IMR-90 (cell line): ENCODE measurements around the gene PPA2. TPM values are rescaled to one million over a fixed set of nuclear protein-coding genes. Genes with fewer than 3 reads are reported as not detected.

ENCODE experiments used
- ATAC-seq: fragments of 200-7000 bp; cut with Tn5 transposase; 2 replicates; pipeline ENCODE4 v1.9.1; 2020; ENCODE audit warnings: low read depth, mild to moderate bottlenecking, moderate library complexity
- BruUV-seq: library from RNA; stranded (reverse); fragments of 400-500 nt; replicated peaks from 2 replicates; lab custom pipeline; 2021; lab: Mats Ljungman, UMichigan
- CTCF ChIA-PET: fragments of 300-600 bp; formaldehyde crosslinking; extraction: SDS; loops from one replicate; lab custom pipeline; 2021; ENCODE audit warnings: antibody characterized with exemption; lab: Yijun Ruan, JAX
- POLR2A ChIA-PET: fragments of 300-600 bp; sonication (Branson Sonifier 250); formaldehyde crosslinking; loops from one replicate; lab custom pipeline; 2022; ENCODE audit warnings: antibody characterized with exemption; ENCODE audit not compliant: unreplicated experiment; lab: Charles Lee
- DNase-seq: peaks from one replicate; pipeline ENCODE4 v3.0.0; 2013
- H2AFZ ChIP-seq: replicated peaks from 2 replicates; pipeline ENCODE3; 2013; ENCODE audit warnings: low read length, mild to moderate bottlenecking; ENCODE audit not compliant: poor library complexity
- H2AK5ac ChIP-seq: 2 replicates; pipeline ENCODE4 v1.6.1; 2013; ENCODE audit warnings: low read depth, low read length, inconsistent platforms
- H2AK9ac ChIP-seq: replicated peaks from 2 replicates; pipeline ENCODE3; 2013; ENCODE audit warnings: mild to moderate bottlenecking, low read depth, low read length, moderate library complexity; ENCODE audit not compliant: poor library complexity
- H2BK120ac ChIP-seq: 2 replicates; pipeline ENCODE4 v1.6.1; 2013; ENCODE audit warnings: low read depth, low read length, inconsistent platforms
- H2BK15ac ChIP-seq: 3 replicates; pipeline ENCODE4 v1.6.1; 2013; ENCODE audit warnings: low read depth, low read length, inconsistent platforms
- H2BK20ac ChIP-seq: 2 replicates; pipeline ENCODE4 v1.6.1; 2013; ENCODE audit warnings: low read depth, mild to moderate bottlenecking, inconsistent platforms, low read length, moderate library complexity
- H2BK5ac ChIP-seq: 2 replicates; pipeline ENCODE4 v1.6.1; 2013; ENCODE audit warnings: mild to moderate bottlenecking, low read depth, low read length, inconsistent platforms; ENCODE audit not compliant: poor library complexity, severe bottlenecking
- H3K14ac ChIP-seq: replicated peaks from 2 replicates; pipeline ENCODE4 v1.6.1; 2013; ENCODE audit warnings: low read depth, low read length, inconsistent platforms
- H3K18ac ChIP-seq: 2 replicates; pipeline ENCODE4 v1.6.1; 2013; ENCODE audit warnings: low read depth, low read length, control low read depth
- H3K23ac ChIP-seq: 2 replicates; pipeline ENCODE4 v1.6.1; 2013; ENCODE audit warnings: low read depth, low read length, inconsistent platforms
- H3K27ac ChIP-seq: 2 replicates; pipeline ENCODE4 v1.5.1; 2013; ENCODE audit warnings: mild to moderate bottlenecking, control low read depth, low read length; ENCODE audit not compliant: insufficient read depth
- H3K27me3 ChIP-seq: 2 replicates; pipeline ENCODE4 v1.6.1; 2013; ENCODE audit warnings: low read length; ENCODE audit not compliant: control insufficient read depth, insufficient read depth
- H3K36me3 ChIP-seq: 2 replicates; pipeline ENCODE4 v1.6.1; 2013; ENCODE audit warnings: low read length, mixed read lengths; ENCODE audit not compliant: control insufficient read depth, insufficient read depth
- H3K4ac ChIP-seq: 2 replicates; pipeline ENCODE4 v1.6.1; 2013; ENCODE audit warnings: low read depth, low read length, inconsistent platforms
- H3K4me1 ChIP-seq: 2 replicates; pipeline ENCODE4 v1.6.1; 2013; ENCODE audit warnings: low read length, mixed read lengths; ENCODE audit not compliant: control insufficient read depth, insufficient read depth
- H3K4me2 ChIP-seq: 2 replicates; pipeline ENCODE4 v1.6.1; 2013; ENCODE audit warnings: low read depth, mild to moderate bottlenecking, control low read depth, low read length, moderate library complexity
- H3K4me3 ChIP-seq: 2 replicates; pipeline ENCODE4 v1.5.1; 2013; ENCODE audit warnings: low read depth, mild to moderate bottlenecking, control low read depth, low read length, moderate library complexity; ENCODE audit not compliant: insufficient read depth
- H3K56ac ChIP-seq: 2 replicates; pipeline ENCODE4 v1.6.1; 2013; ENCODE audit warnings: low read length, inconsistent platforms; ENCODE audit not compliant: insufficient read depth; ENCODE audit errors: extremely low read depth
- H3K79me1 ChIP-seq, 2 experiments: 2 replicates each; pipeline ENCODE4 v1.6.1; 2013; ENCODE audit warnings: low read length in 2 of 2, inconsistent platforms in 1 of 2, low read depth in 1 of 2
- H3K9ac ChIP-seq: 2 replicates; pipeline ENCODE4 v1.6.1; 2013; ENCODE audit warnings: low read depth, low read length, control low read depth
- H3K9me1 ChIP-seq: 2 replicates; pipeline ENCODE4 v1.6.1; 2013; ENCODE audit warnings: low read length, inconsistent platforms; ENCODE audit not compliant: insufficient read depth
- H3K9me3 ChIP-seq: 2 replicates; pipeline ENCODE4 v1.6.1; 2013; ENCODE audit warnings: low read length; ENCODE audit not compliant: control insufficient read depth, insufficient read depth
- H4K20me1 ChIP-seq: 2 replicates; pipeline ENCODE4 v1.6.1; 2013; ENCODE audit warnings: low read length, inconsistent platforms; ENCODE audit not compliant: insufficient read depth
- H4K5ac ChIP-seq: 2 replicates; pipeline ENCODE4 v1.6.1; 2013; ENCODE audit warnings: mild to moderate bottlenecking, low read depth, low read length, control low read depth
- H4K8ac ChIP-seq, 2 experiments: 2 replicates each; pipeline ENCODE4 v1.6.1; 2013; ENCODE audit warnings: low read depth in 2 of 2, low read length in 2 of 2, control low read depth in 1 of 2, inconsistent platforms in 1 of 2
- H4K91ac ChIP-seq: 2 replicates; pipeline ENCODE4 v1.6.1; 2013; ENCODE audit warnings: low read depth, low read length, inconsistent platforms; ENCODE audit not compliant: insufficient read depth
- CHD1 ChIP-seq: IDR thresholded peaks from 2 replicates; pipeline ENCODE4 v1.6.1; 2012; ENCODE audit warnings: low read depth, low read length, improper control_type of control experiment
- MAFK ChIP-seq: IDR thresholded peaks from 2 replicates; pipeline ENCODE4 v1.6.1; 2012; ENCODE audit warnings: low read depth, low read length, improper control_type of control experiment
- MAZ ChIP-seq: IDR thresholded peaks from 2 replicates; pipeline ENCODE4 v1.6.1; 2012; ENCODE audit warnings: low read depth, mild to moderate bottlenecking, low read length, improper control_type of control experiment, moderate library complexity, borderline replicate concordance
- RAD21 ChIP-seq: IDR thresholded peaks from 2 replicates; pipeline ENCODE4 v1.6.1; 2012; ENCODE audit warnings: low read length, improper control_type of control experiment
- WGBS, 2 experiments: methylation state at CpG; one replicate each; pipeline versions ENCODE4 v1.1.5 to v1.1.7; 2013; ENCODE audit warnings: missing lambda C conversion rate in 2 of 2; ENCODE audit not compliant: insufficient read length in 1 of 2; ENCODE audit errors: extremely low coverage in 2 of 2; 5-methylcytosine and 5-hydroxymethylcytosine counted together
- dilution Hi-C: fragments of 300-500 bp; cut with HindIII; formaldehyde crosslinking; loops from one replicate; pipeline ENCODE4 v1.14.3; 2018; ENCODE audit warnings: low sequenced_read_pairs; ENCODE audit not compliant: unreplicated experiment
- in situ Hi-C: fragments of 300-500 bp; cut with MboI; formaldehyde crosslinking; loops from 3 replicates; pipeline ENCODE4 v1.14.3; 2019; ENCODE audit warnings: low sequenced_read_pairs, inconsistent platforms, mixed read lengths
- intact Hi-C: fragments of 100-400 bp; cut with micrococcal nuclease; formaldehyde crosslinking; loops from 2 replicates; pipeline ENCODE4 v1.10.0; 2022
- polyA plus RNA-seq, 3 experiments: library from polyadenylated mRNA; depleted of rRNA; stranded (reverse); fragments of >200 nt; gene quantifications; 2 replicates each; pipeline ENCODE4 v1.2.3, GENCODE V29; 2012; ENCODE audit warnings: low replicate concordance in 1 of 3
- total RNA-seq: library from RNA; depleted of rRNA; stranded (reverse); fragments of >200 nt; gene quantifications from 2 replicates; pipeline ENCODE4 v1.2.3, GENCODE V29; 2012

The PPA2 gene
- total and polyA plus RNA-seq, 2 of the 4 experiments (the other 2 are of a cell fraction): 43.1 to 52.5 TPM

DNA sequence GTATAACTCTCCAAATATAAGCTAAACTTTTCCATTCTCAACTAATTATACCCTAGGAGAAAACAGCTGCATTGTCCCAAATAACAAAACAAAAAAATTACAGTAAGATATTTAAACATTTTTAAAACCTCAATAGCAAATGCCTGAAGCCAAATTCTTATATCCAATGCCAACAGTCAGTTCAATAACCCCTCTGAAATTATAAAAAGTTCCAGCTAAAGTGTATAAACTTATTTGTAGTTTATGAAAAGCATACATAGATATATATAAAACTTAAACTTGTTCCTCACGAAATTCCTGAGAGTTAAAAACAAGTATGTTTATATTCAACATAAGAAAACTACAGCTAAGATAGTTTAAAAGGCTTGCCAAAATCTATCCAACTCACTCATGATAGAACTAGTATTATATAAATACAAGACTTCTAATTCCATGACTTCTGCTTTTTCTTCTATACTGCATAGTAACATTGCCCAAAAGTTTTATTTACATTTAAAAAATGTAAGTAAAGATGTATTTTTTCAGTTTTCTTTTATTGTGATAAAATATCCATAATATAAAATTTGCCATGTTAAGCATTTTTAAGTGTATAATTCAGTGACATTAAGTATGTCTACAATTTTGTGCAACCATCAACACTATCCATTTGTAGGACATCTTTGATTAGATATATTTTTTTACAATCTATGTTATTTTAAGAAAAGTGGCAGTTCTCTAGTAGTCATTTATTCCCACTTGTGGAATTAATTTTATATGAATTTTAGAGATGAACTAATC, 72.8 kb downstream of the PPA2 start:
- POLR2A ChIA-PET: no interaction called here

More for the DNA sequence above, 72.8 kb downstream of the PPA2 start:
- H3K23ac ChIP-seq: no peak overlapping the region
- DNase-seq: peak; percentile 16
- in situ Hi-C loops: no loop called here
- H2AK9ac ChIP-seq: no peak overlapping the region
- H2AK5ac ChIP-seq: no peak overlapping the region
- peaks cover 3% of the 10 kb centered on the region; the same call in 1 of the 2 replicates for H3K9me1 ChIP-seq
- H3K9me3 ChIP-seq: no peaks in the 10 kb centered on the region
- no peak overlapping the region for H2BK15ac ChIP-seq
- H3K27ac ChIP-seq: no peak overlapping the region
- H2BK120ac ChIP-seq: no peak overlapping the region
- CTCF ChIA-PET: no interaction called here
- no peak overlapping the region for H3K9ac ChIP-seq
- no peak overlapping the region for H3K4ac ChIP-seq
- H2BK20ac ChIP-seq: no peak overlapping the region
- H3K14ac ChIP-seq: no peak overlapping the region
- dilution Hi-C loops: no loop called here
- no CpG with 5 or more reads among the region's 1 CpG for WGBS, 2 experiments
- H3K4me3 ChIP-seq: no peak overlapping the region
- no peaks in the 10 kb centered on the region for H3K27me3 ChIP-seq
- no peak overlapping the region for H2BK5ac ChIP-seq
- peaks cover 7% of the 10 kb centered on the region for H3K4me1 ChIP-seq
- H4K5ac ChIP-seq: no peak overlapping the region
- H3K36me3 ChIP-seq: no peaks in the 10 kb centered on the region
- intact Hi-C loops: no loop called here
- H4K20me1 ChIP-seq: no peaks in the 10 kb centered on the region
- BruUV-seq: no TSS peak
- no peak overlapping the region for H2AFZ ChIP-seq
- no peak overlapping the region for H4K8ac ChIP-seq
- no peaks in the 10 kb centered on the region for H3K79me1 ChIP-seq
- no peak overlapping the region for H4K91ac ChIP-seq
- H3K56ac ChIP-seq: no peak overlapping the region
- TF ChIP-seq RAD21 (no peak), CHD1 (no peak), MAFK (peak; percentile 61), MAZ (no peak)
- H3K18ac ChIP-seq: no peak overlapping the region
- no peak for ATAC-seq
- no peak overlapping the region for H3K4me2 ChIP-seq
